Glomerular endothelial cell (primary cell): Measurements from ENCODE around the gene PRDM16. TPM values are rescaled to one million over a fixed set of nuclear protein-coding genes. Genes with fewer than 3 reads are reported as not detected.

Source experiments
- DNase-seq: peaks from one replicate; pipeline ENCODE4 v3.0.0-alpha.2; 2011; ENCODE audit warnings: low read depth, low spot score; ENCODE audit errors: extremely low read depth
- total RNA-seq: library from RNA; depleted of rRNA; stranded (reverse); fragments of >200 nt; gene quantifications from 2 replicates; pipeline ENCODE4 v1.2.3, GENCODE V29; 2015

The PRDM16 gene
- total RNA-seq, 1 donor from 2014 or later, result 0.12 TPM

DNA sequence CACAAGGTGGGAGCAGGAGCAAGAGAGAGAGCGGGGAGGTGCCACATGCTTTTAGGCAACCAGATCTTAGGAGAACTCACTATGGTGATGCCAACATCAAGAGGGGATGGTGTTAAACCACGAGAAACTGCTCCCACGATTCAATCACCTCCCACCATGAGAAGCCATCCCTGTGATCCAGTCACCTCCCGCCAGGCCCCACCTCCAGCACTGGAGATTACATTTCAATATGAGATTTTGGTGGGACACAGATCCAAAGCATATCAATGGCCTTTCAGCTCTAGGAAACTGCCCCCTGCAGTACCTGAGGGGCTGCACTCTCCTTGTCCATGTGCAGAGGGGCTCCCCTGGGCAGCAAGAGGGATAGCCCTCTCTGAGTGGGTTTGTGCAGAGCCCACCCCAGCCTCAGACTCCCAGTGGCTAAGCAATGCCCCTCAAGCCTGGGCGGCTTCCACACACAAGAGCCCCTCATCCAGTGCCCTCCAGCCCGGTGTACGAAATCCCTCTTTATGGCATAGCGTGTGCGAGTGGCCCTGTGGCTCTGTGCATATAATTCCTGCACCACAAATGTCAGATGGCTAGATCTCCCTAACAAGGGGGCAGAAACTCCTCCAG lies 15.5 kb upstream of the PRDM16 start:
- no peak for DNase-seq

DNA sequence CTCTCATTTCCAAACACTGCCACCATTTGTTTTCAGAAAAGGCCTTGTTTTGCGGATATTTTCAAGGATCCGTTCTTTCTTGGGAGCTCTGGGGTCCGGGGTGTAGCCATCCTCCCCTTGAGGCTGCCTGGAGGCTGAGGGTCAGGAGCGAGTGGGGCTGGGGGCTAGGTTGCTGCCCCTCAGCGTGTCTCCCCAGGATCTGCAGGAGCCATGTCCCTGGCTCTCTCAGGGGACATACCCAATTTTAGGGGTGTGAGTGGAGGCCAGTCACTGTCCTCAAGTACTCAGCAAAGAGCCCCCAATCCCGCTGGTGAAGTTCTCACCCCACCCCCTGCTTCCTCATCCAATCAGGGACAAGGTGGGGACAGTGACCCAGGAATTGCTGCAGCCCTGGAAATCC lies 15.0 kb upstream of the PRDM16 start:
- DNase-seq, result no peak

DNA sequence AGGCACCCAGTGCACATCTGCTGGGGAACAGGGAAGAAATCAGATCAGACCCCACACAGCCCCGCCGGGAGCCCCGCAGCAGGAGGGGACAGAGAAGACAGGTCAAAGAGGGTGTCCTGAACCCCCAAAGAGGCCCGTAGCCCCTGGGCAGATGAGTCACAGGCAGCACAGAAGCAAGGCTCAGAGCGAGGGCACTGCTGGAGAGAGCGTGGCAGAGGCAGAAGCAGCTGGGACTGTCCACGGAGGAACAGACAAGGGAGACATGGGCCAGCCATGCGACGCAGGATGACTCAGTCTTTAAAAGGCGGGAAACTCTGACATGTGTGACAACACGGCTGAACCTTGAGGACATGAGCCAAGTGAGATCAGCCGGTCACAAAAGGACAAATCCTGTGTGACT lies 14.5 kb upstream of the PRDM16 start:
- DNase-seq, result no peak

DNA sequence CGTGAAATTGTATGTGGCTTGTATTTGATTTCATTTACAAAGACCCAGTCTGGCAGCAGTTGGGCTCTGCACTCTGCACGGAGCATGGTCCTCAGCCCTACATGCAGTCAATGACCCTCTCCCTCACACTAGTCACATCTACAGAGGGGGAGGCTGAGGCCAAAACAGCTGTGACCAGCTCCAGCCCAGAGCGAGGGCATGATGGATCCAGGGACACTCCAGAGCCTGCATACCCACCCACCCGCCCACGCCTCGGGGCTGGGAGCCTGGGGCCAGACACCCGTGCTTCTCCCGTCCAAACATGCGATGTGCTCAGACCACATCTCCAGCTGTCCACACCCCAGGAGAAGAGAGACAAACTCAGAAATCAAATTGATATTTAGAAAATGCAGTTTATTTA lies 14.0 kb upstream of the PRDM16 start:
- DNase-seq, result no peak

- DNase-seq, result no peak
Observed at GRCh38 chr1:3056641-3057040, 12.4 kb upstream of the PRDM16 start.

GRCh38 chr1:3058263-3059030 lies 10.6 kb upstream of the PRDM16 start:
- DNase-seq, result no peak

GRCh38 chr1:3060127-3060526 lies 8.9 kb upstream of the PRDM16 start:
- no peak for DNase-seq

DNA sequence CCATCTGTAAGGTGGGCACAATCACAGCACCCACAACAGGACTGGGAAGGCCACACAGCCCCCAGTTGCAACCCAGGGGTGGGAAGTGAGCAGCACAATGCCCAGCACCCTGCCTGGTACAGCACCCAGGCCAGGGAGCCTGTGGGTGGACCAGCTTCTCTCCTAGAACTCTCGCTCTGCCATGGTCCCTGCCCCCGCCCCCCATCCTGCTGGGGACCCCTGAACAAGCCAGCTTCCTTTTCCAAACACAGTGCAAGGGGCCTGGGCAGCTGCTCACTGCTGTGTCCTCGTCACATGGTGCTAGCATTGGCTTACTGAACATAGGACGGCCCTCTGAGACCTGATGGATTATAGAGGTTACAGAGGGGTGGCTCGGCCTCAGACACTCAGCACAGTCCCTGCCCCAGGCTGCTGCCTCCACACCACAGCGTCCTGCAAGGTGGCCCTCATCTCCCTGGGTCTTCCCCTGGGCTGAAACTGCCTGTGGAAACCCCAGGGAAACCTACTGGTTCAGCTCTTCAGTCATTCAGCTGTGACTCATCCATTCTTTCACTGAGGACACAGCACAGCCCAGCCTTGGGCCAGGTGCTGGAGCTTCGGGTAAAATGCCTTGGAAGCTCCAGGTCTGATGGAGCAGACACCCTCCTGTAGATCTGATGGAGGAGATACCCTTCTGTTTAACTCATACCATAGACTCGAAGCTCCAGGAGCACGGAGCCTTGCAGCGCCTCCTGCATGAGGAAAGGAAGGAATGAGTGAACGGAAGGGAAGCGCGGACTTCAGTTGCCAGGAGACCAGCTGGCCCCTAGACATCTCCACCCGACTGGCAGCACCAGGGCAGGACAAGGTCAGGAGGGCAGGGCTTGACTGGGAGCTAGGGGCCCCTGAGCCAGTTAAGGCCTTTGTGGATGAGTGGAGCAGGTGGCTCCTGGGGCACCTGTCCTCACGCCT lies 8.1 kb upstream of the PRDM16 start:
- DNase-seq, result no peak

DNA sequence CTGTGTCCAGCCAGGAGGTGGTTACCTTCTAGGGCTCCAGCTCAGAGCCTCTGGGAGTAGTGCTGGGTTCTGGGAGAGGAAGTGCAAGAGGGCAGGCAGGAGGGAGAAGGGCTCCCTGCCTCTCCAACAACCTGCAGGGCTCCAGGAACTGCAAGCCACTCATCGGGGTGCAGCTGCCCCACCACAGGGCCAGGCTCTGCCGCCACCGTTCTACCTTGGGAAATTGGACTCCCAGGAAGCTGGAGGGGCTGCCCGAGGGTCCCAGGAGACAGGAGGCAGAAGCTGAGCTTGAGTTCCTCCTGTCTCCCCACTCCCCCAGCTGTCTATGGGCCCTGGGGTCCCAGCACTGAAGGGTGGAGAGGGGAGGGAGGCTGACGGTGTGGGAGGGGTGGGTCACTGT lies 7.4 kb upstream of the PRDM16 start:
- no peak for DNase-seq

GRCh38 chr1:3061981-3062615 lies 6.9 kb upstream of the PRDM16 start:
- no peak for DNase-seq

- no peak for DNase-seq
Observed at GRCh38 chr1:3062616-3063378, 6.2 kb upstream of the PRDM16 start.

- DNase-seq, result no peak
Observed at GRCh38 chr1:3063379-3064295, 5.4 kb upstream of the PRDM16 start.

DNA sequence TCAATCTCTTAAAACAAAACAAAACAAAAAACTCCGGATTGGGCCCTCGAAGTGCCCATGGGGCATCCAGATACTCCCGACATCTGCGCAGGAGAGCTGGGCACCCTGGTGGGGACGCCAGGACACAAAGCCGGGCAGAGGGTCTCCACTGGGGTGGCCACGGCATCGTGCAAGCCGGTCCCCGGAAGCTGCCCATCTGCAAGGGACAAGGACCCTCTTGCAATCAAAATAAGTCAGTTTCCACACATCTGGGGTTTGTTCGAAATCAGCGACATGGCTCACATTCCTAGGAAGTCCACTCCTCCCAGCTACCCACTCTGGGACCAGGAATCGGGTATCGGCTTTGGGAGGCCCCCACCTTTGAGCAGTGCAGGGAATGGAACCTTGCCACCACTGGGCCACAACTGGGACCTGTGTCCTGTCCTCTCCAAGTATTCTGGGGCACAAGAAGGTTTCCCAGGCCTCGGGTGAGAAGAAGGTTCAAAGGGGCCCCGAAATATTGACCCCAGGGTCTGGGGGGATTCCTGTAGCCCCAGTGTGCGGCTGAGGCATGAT lies 4.6 kb upstream of the PRDM16 start:
- DNase-seq, result no peak

DNA sequence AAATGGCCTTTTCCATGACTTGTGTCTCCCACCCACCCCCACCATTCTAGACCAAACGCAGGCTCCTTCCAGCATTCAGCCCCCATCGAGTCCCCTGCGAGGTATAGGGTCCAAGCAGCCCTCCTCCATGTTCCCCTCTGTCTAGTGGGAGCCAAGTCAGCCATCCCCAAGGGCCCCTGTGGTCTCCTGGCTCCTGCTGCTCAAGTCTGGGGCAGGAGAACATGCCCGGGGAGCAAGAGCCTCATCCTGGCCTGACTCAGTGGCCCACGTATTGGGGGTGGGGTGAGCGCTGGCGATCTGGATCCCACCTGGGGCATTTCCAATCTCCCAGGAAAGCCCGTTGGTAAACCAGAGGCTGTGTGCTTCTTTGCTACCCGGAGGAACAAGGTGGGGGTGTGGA lies 4.1 kb upstream of the PRDM16 start:
- no peak for DNase-seq

GRCh38 chr1:3065396-3065795 lies 3.6 kb upstream of the PRDM16 start:
- DNase-seq, result no peak

DNA sequence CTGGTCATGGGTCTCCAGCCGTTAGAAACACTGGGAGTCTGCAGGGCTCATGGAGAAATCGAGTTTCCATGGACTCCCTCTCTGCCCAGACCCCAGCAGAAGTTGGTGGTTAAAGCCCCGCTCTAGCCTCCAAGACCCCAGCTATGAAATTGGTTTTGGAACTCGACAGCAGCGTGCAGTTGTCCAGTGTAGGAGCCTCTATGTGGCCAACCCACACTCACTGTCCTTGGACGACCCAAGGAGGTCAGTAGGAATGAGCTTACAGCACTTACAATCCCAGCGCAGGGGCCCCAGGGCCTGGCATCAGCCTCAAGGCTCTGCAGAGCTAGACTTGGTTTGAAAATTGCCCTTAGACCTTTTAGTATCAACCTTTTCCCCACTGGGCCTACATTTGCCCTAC lies 3.2 kb upstream of the PRDM16 start:
- no peak for DNase-seq

GRCh38 chr1:3066250-3066711 lies 2.7 kb upstream of the PRDM16 start:
- DNase-seq, result no peak

DNA sequence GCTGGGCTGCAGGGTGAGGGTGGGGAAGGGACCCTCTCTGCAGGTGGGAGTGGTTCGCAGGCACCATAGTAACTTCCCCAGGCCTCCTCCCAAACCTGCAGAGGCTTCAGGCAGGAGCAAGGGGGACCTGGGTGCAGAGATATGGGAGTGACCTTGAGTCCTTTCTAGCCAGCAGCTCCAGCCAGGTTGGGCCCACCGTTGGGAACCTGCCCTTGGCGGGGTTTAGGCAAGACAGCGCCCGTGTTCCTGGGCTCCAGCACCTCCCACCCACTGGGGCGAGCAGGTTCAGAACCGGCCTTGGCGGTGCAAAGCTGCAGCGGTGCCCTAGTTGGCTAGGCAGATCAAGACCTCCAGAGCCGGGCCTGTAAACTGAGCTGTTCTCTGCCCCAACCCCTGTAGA lies 2.2 kb upstream of the PRDM16 start:
- no peak for DNase-seq

DNA sequence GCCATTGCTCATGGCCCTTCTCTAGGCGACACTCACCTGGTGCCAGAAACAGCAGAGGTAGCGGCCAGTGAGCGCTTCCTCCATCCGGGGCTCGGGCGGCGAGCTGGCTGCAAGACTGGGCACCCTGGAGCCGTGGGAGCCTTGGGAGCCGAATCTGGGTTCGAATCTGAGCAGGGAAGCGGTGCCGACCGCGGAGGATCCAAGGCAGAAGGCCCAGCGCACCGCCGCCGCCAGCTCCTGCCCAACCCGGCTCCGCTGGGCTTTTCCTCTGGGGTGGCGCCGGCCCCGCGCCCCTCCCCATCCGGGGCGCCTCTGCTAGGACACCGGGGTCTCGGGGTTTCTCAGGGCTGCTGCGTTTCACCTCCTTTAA lies 1.7 kb upstream of the PRDM16 start:
- no peak for DNase-seq
